ENCODE results near the gene LDB2. TPM values are rescaled to one million over a fixed set of nuclear protein-coding genes. Genes with fewer than 3 reads are reported as not detected.

LDB2 gene
- total and polyA plus RNA-seq, 2 donors (not counting 3 experiments of a cell fraction or from before 2014, with no cell fraction given) = 127 to 223 TPM

DNA sequence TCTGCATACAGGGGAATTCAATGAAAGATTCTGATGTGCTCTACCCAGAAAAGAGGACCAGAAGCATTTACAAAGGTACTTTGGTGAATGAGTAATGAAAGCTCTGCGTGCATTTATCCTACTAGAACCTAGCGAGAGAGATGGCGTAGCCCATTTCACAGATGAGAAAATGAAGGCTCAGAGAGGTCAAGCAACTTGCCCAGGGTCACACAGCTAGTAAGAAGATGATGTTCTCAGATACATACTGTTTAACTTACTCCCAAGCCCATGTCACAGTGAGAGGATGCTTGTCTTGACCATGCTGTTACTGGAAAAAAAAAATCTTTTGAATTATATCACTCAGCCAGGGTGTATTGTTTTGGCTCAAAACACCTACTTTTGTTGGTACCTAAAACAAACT lies 317.3 kb downstream of the LDB2 start:
- no peak overlapping the region for H2AFZ ChIP-seq (ENCODE audit: low read depth, low read length)
- no peaks in the 10 kb centered on the region for H3K9me1 ChIP-seq (replicated peaks; ENCODE audit: control insufficient read depth, extremely low read depth, insufficient read depth, low read length)
- no peak for DNase-seq (ENCODE audit: low read depth, low spot score)
- no peaks in the 10 kb centered on the region for H4K20me1 ChIP-seq (replicated peaks; ENCODE audit: control insufficient read depth, extremely low read depth, insufficient read depth, low read length)
- intact Hi-C loops (cut with micrococcal nuclease) (no loop called here), dilution Hi-C loops (cut with MboI; ENCODE audit: extremely low pct_ligation_motif_present, low sequenced_read_pairs) (no loop called here)
- no peaks in the 10 kb centered on the region for H3K27me3 ChIP-seq (ENCODE audit: control insufficient read depth in 2 of 2, insufficient read depth in 2 of 2, low read length in 2 of 2)
- peaks cover 0 to 20% of the 10 kb centered on the region in 2 experiments for H3K36me3 ChIP-seq (ENCODE audit: control insufficient read depth in 2 of 2, extremely low read depth in 1 of 2, insufficient read depth in 2 of 2, low read length in 2 of 2)
- ChIA-PET POLR2A (interaction anchor here (0.6 kb wide), 1 partner anchor 26 kb away, joined by 3 read pairs; no protein-coding TSS in a partner anchor), CTCF (interaction anchor here (0.6 kb wide), 1 partner anchor 88 kb away, joined by 3 read pairs; no protein-coding TSS in a partner anchor)
- no peak overlapping the region for H3K27ac ChIP-seq (ENCODE audit: insufficient read depth, low read depth, low read length)
- peaks cover 5% of the 10 kb centered on the region for H3K4me1 ChIP-seq (ENCODE audit: control insufficient read depth, extremely low read depth, insufficient read depth, low read length)
- no peak overlapping the region for H3K4me2 ChIP-seq (ENCODE audit: insufficient read depth, low read length)
- no peak for TF ChIP-seq EZH2 (IDR thresholded peaks at IDR 0.05; ENCODE audit: borderline replicate concordance, low read depth, low read length, severe bottlenecking)
- no peak for TF ChIP-seq FOS (IDR thresholded peaks at IDR 0.05; ENCODE audit: borderline replicate concordance, insufficient read depth, low read length)
- TF ChIP-seq, protein P1, sequence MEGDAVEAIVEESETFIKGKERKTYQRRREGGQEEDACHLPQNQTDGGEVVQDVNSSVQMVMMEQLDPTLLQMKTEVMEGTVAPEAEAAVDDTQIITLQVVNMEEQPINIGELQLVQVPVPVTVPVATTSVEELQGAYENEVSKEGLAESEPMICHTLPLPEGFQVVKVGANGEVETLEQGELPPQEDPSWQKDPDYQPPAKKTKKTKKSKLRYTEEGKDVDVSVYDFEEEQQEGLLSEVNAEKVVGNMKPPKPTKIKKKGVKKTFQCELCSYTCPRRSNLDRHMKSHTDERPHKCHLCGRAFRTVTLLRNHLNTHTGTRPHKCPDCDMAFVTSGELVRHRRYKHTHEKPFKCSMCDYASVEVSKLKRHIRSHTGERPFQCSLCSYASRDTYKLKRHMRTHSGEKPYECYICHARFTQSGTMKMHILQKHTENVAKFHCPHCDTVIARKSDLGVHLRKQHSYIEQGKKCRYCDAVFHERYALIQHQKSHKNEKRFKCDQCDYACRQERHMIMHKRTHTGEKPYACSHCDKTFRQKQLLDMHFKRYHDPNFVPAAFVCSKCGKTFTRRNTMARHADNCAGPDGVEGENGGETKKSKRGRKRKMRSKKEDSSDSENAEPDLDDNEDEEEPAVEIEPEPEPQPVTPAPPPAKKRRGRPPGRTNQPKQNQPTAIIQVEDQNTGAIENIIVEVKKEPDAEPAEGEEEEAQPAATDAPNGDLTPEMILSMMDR (IDR thresholded peaks at IDR 0.05; ENCODE audit: extremely low read depth in 1 of 2, insufficient read depth in 1 of 2, low read depth in 1 of 2, low read length in 2 of 2) = no peak
- FAIRE-seq = no peak
- no peak overlapping the region for H3K4me3 ChIP-seq (replicated peaks in 1 of 3; ENCODE audit: insufficient read depth in 1 of 3, low read depth in 1 of 3, low read length in 3 of 3)
- no peaks in the 10 kb centered on the region for H3K9me3 ChIP-seq (replicated peaks; ENCODE audit: control insufficient read depth, insufficient read depth, low read length)
- no peaks in the 10 kb centered on the region for H3K79me2 ChIP-seq (ENCODE audit: control insufficient read depth, insufficient read depth, low read length)
- BruUV-seq (replicated peaks) = no TSS peak
- H3K9ac ChIP-seq (replicated peaks; ENCODE audit: extremely low read depth, insufficient read depth, low read length) = no peak overlapping the region

DNA sequence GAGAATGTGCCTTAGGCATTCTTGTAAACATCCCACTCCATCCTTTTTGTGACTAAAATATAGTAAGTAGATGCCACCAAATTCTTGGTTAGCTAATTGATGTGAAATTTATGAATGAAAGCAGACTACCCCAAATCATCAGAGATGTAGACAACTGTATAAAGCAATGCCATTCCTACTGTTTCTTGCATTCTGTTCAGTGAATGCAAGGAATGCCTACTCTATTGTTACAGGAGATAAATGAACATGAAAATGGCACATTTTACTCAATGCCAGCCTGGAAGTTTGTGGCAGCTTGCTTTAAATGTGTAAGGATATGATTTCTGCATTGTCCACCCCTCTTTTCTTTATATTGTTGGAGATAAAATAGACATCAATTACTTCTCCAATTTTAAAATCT lies 317.9 kb downstream of the LDB2 start:
- CTCF ChIA-PET = no interaction called here
- TF ChIP-seq MYC (IDR thresholded peaks at IDR 0.05; ENCODE audit: low read depth, low read length) (no peak), GATA2 (IDR thresholded peaks at IDR 0.05; ENCODE audit: insufficient read depth, insufficient read length, low read depth, low read length) (no peak), POLR2A (IDR thresholded peaks at IDR 0.05; ENCODE audit: low read depth, low read length) (no peak), JUN (IDR thresholded peaks at IDR 0.05; ENCODE audit: borderline replicate concordance, insufficient read depth, insufficient read length, low read depth) (no peak), EZH2 (IDR thresholded peaks at IDR 0.05; ENCODE audit: borderline replicate concordance, low read depth, low read length, severe bottlenecking) (no peak), FOS (IDR thresholded peaks at IDR 0.05; ENCODE audit: borderline replicate concordance, insufficient read depth, low read length) (no peak), POLR2AphosphoS5 (IDR thresholded peaks at IDR 0.05; ENCODE audit: insufficient read depth, low read depth, low read length) (no peak)
- TF ChIP-seq, protein P2, sequence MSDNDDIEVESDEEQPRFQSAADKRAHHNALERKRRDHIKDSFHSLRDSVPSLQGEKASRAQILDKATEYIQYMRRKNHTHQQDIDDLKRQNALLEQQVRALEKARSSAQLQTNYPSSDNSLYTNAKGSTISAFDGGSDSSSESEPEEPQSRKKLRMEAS (IDR thresholded peaks at IDR 0.05; ENCODE audit: insufficient read depth, insufficient read length) = no peak
- TF ChIP-seq, protein P1 (IDR thresholded peaks at IDR 0.05; ENCODE audit: extremely low read depth in 1 of 2, insufficient read depth in 1 of 2, low read depth in 1 of 2, low read length in 2 of 2) = no peak
- H3K79me2 ChIP-seq (ENCODE audit: control insufficient read depth, insufficient read depth, low read length) = no peaks in the 10 kb centered on the region
- peaks cover 0 to 20% of the 10 kb centered on the region in 2 experiments for H3K36me3 ChIP-seq (ENCODE audit: control insufficient read depth in 2 of 2, extremely low read depth in 1 of 2, insufficient read depth in 2 of 2, low read length in 2 of 2)
- no peaks in the 10 kb centered on the region for H4K20me1 ChIP-seq (replicated peaks; ENCODE audit: control insufficient read depth, extremely low read depth, insufficient read depth, low read length)
- intact Hi-C loops (cut with micrococcal nuclease) (no loop called here), dilution Hi-C loops (cut with MboI; ENCODE audit: extremely low pct_ligation_motif_present, low sequenced_read_pairs) (no loop called here)
- no peak overlapping the region for H3K27ac ChIP-seq (ENCODE audit: insufficient read depth, low read depth, low read length)
- no peak overlapping the region for H3K9ac ChIP-seq (replicated peaks; ENCODE audit: extremely low read depth, insufficient read depth, low read length)
- no peaks in the 10 kb centered on the region for H3K27me3 ChIP-seq (ENCODE audit: control insufficient read depth in 2 of 2, insufficient read depth in 2 of 2, low read length in 2 of 2)
- no peaks in the 10 kb centered on the region for H3K9me3 ChIP-seq (replicated peaks; ENCODE audit: control insufficient read depth, insufficient read depth, low read length)
- POLR2A ChIA-PET = interaction anchor here (0.6 kb wide), 1 partner anchor 27 kb away, joined by 3 read pairs; no protein-coding TSS in a partner anchor
- no peak overlapping the region for H3K4me3 ChIP-seq (replicated peaks in 1 of 3; ENCODE audit: insufficient read depth in 1 of 3, low read depth in 1 of 3, low read length in 3 of 3)
- H3K4me1 ChIP-seq (ENCODE audit: control insufficient read depth, extremely low read depth, insufficient read depth, low read length) = no peaks in the 10 kb centered on the region
- H2AFZ ChIP-seq (ENCODE audit: low read depth, low read length) = no peak overlapping the region
- H3K9me1 ChIP-seq (replicated peaks; ENCODE audit: control insufficient read depth, extremely low read depth, insufficient read depth, low read length) = no peaks in the 10 kb centered on the region
- no peak for DNase-seq (ENCODE audit: low read depth, low spot score)
- FAIRE-seq = no peak
- no TSS peak for BruUV-seq (replicated peaks)
- H3K4me2 ChIP-seq (ENCODE audit: insufficient read depth, low read length) = no peak overlapping the region
